Activated CD4-positive, alpha-beta T cell treated with anti-CD3 and anti-CD28 coated beads, Interleukin-2, Interleukin-4, amounts not matched to agents 100 ng/mL and 50 ng/mL, durations not matched to agents 16 hours and 8 hours (primary cell): ENCODE results near the gene EFNB2.

Experiments used
- DNase-seq: peaks from one replicate; pipeline ENCODE4 v3.0.0-alpha.2; 2020; ENCODE audit warnings: low spot score

The EFNB2 gene

GRCh38 chr13:106481919-106482318, 53.5 kb downstream of the EFNB2 start:
- no peak for DNase-seq

GRCh38 chr13:106480351-106480910, 55.0 kb downstream of the EFNB2 start:
- no peak for DNase-seq

- DNase-seq, result no peak
Measured at GRCh38 chr13:106479929-106480328, 55.5 kb downstream of the EFNB2 start.

GRCh38 chr13:106478116-106478515, 57.3 kb downstream of the EFNB2 start:
- DNase-seq, result no peak

GRCh38 chr13:106477303-106477702, 58.2 kb downstream of the EFNB2 start:
- DNase-seq, result no peak

GRCh38 chr13:106475852-106476251, 59.6 kb downstream of the EFNB2 start:
- DNase-seq, result no peak

GRCh38 chr13:106474912-106475311, 60.5 kb downstream of the EFNB2 start:
- no peak for DNase-seq

- DNase-seq, result no peak
Measured at GRCh38 chr13:106473154-106473553, 62.3 kb downstream of the EFNB2 start.

- DNase-seq, result no peak
Measured at GRCh38 chr13:106472621-106473020, 62.8 kb downstream of the EFNB2 start.

GRCh38 chr13:106471957-106472543, 63.4 kb downstream of the EFNB2 start:
- no peak for DNase-seq

- no peak for DNase-seq
Measured at GRCh38 chr13:106470576-106470975, 64.9 kb downstream of the EFNB2 start.

GRCh38 chr13:106468744-106469590, 66.5 kb downstream of the EFNB2 start:
- DNase-seq, result no peak

- no peak for DNase-seq
Measured at GRCh38 chr13:106468207-106468606, 67.3 kb downstream of the EFNB2 start.

- no peak for DNase-seq
Measured at GRCh38 chr13:106467427-106468122, 67.9 kb downstream of the EFNB2 start.

GRCh38 chr13:106466691-106467426, 68.6 kb downstream of the EFNB2 start:
- no peak for DNase-seq

- DNase-seq, result no peak
Measured at GRCh38 chr13:106464076-106464475, 71.4 kb downstream of the EFNB2 start.

- no peak for DNase-seq
Measured at GRCh38 chr13:106462710-106463109, 72.8 kb downstream of the EFNB2 start.

- DNase-seq, result no peak
Measured at GRCh38 chr13:106455777-106456176, 79.7 kb downstream of the EFNB2 start.

- DNase-seq, result no peak
Measured at GRCh38 chr13:106455190-106455589, 80.3 kb downstream of the EFNB2 start.

- no peak for DNase-seq
Measured at GRCh38 chr13:106453101-106453500, 82.4 kb downstream of the EFNB2 start.

GRCh38 chr13:106450991-106451390, 84.5 kb downstream of the EFNB2 start:
- no peak for DNase-seq

GRCh38 chr13:106449096-106449495, 86.4 kb downstream of the EFNB2 start:
- no peak for DNase-seq
